ENCODE measurements around the gene SH3PXD2A.

- TF ChIP-seq POLR2A (IDR thresholded peaks at IDR 0.05; ENCODE audit: low read depth, low read length) (no peak), TAF1 (IDR thresholded peaks at IDR 0.05; ENCODE audit: borderline replicate concordance, low read depth, low read length) (no peak), POLR2AphosphoS5 (IDR thresholded peaks at IDR 0.05; ENCODE audit: low read depth, low read length) (no peak)
Observed at GRCh38 chr10:103545771-103546281, 309.6 kb downstream of the SH3PXD2A start.
